Measurements from ENCODE around the gene TMEM145.

GRCh38 chr19:42267644-42268141 is 45.4 kb upstream of the TMEM145 start:
- TF ChIP-seq, protein P1, sequence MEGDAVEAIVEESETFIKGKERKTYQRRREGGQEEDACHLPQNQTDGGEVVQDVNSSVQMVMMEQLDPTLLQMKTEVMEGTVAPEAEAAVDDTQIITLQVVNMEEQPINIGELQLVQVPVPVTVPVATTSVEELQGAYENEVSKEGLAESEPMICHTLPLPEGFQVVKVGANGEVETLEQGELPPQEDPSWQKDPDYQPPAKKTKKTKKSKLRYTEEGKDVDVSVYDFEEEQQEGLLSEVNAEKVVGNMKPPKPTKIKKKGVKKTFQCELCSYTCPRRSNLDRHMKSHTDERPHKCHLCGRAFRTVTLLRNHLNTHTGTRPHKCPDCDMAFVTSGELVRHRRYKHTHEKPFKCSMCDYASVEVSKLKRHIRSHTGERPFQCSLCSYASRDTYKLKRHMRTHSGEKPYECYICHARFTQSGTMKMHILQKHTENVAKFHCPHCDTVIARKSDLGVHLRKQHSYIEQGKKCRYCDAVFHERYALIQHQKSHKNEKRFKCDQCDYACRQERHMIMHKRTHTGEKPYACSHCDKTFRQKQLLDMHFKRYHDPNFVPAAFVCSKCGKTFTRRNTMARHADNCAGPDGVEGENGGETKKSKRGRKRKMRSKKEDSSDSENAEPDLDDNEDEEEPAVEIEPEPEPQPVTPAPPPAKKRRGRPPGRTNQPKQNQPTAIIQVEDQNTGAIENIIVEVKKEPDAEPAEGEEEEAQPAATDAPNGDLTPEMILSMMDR (IDR thresholded peaks at IDR 0.05), result no peak
- no peak for TF ChIP-seq POLR2AphosphoS5 (IDR thresholded peaks at IDR 0.05)

Data from transverse colon (tissue), 4 donors.